GM12878 (cell line): Measurements from ENCODE around the gene SGK2. TPM values are rescaled to one million over a fixed set of nuclear protein-coding genes. Genes with fewer than 3 reads are reported as not detected.

Source experiments
- ATAC-seq: fragments of 200-7000 bp; cut with Tn5 transposase; 3 replicates; pipeline ENCODE4 v1.9.1; 2020; ENCODE audit warnings: mild to moderate bottlenecking, moderate library complexity
- BruUV-seq: library from RNA; stranded (reverse); fragments of 400-500 nt; replicated peaks from 2 replicates; lab custom pipeline; 2021; lab: Mats Ljungman, UMichigan
- CTCF ChIA-PET: fragments of 300-600 bp; sonication (Branson Sonifier 250); formaldehyde crosslinking; extraction: SDS; loops from one replicate; lab custom pipeline; 2021; ENCODE audit warnings: inconsistent platforms; lab: Yijun Ruan, JAX
- POLR2A ChIA-PET: fragments of 350-600 bp; formaldehyde crosslinking; extraction: SDS; loops from one replicate; lab custom pipeline; 2021; ENCODE audit warnings: inconsistent platforms; lab: Charles Lee
- RAD21 ChIA-PET: fragments of 300-600 bp; sonication (Branson Sonifier 250); formaldehyde crosslinking; loops from one replicate; lab custom pipeline; 2023; ENCODE audit warnings: antibody characterized with exemption; ENCODE audit not compliant: unreplicated experiment; lab: Charles Lee
- SMC1A ChIA-PET: fragments of 300-600 bp; sonication (Branson Sonifier 250); formaldehyde crosslinking; loops from one replicate; lab custom pipeline; 2023; ENCODE audit not compliant: unreplicated experiment, uncharacterized antibody; lab: Charles Lee
- DNase-seq: peaks from one replicate; pipeline ENCODE4 v3.0.0-alpha.2; 2011; ENCODE audit warnings: low read depth, low spot score
- FAIRE-seq: peaks from 3 replicates; lab custom pipeline; 2011; peaks lifted over from hg19 to GRCh38; lab: Jason Lieb, UNC
- H2AFZ ChIP-seq: 2 replicates; pipeline ENCODE4 v1.6.0; 2011; ENCODE audit warnings: low read depth, low read length, control low read depth; ENCODE audit not compliant: control insufficient read depth
- H3K27ac ChIP-seq: 2 replicates; pipeline ENCODE4 v1.5.1; 2011; ENCODE audit warnings: control low read depth; ENCODE audit not compliant: control insufficient read depth, insufficient read depth
- H3K27me3 ChIP-seq, 2 experiments: replicated peaks in 1 of 2; 2 replicates each; pipeline versions ENCODE4 v1.6.0 to v1.6.1; 2011; ENCODE audit warnings: low read length in 1 of 2; ENCODE audit not compliant: control insufficient read depth in 2 of 2, insufficient read depth in 2 of 2
- H3K36me3 ChIP-seq, 2 experiments: 2 replicates each; pipeline ENCODE4 v1.5.1; 2011; ENCODE audit warnings: low read length in 1 of 2; ENCODE audit not compliant: control insufficient read depth in 2 of 2, insufficient read depth in 2 of 2
- H3K4me1 ChIP-seq: 2 replicates; pipeline ENCODE4 v1.6.1; 2011; ENCODE audit warnings: mild to moderate bottlenecking, low read length, moderate library complexity, mixed read lengths; ENCODE audit not compliant: control insufficient read depth, insufficient read depth
- H3K4me2 ChIP-seq: 2 replicates; pipeline ENCODE4 v1.6.0; 2011; ENCODE audit warnings: control low read depth; ENCODE audit not compliant: control insufficient read depth, insufficient read depth
- H3K4me3 ChIP-seq: fragments of 200-600 bp; sonication (generic); 2 replicates; pipeline ENCODE4 v1.5.1; 2016
- H3K79me2 ChIP-seq: 2 replicates; pipeline ENCODE4 v1.6.0; 2011; ENCODE audit warnings: low read length; ENCODE audit not compliant: control insufficient read depth, insufficient read depth
- H3K9ac ChIP-seq: 2 replicates; pipeline ENCODE4 v1.8.0; 2011; ENCODE audit warnings: low read length, control low read depth, mixed read lengths; ENCODE audit not compliant: control insufficient read depth, insufficient read depth
- H3K9me3 ChIP-seq: replicated peaks from 3 replicates; pipeline ENCODE4 v1.5.1; 2011; ENCODE audit warnings: mild to moderate bottlenecking, low read length; ENCODE audit not compliant: control insufficient read depth, insufficient read depth
- H4K20me1 ChIP-seq: 2 replicates; pipeline ENCODE4 v1.6.0; 2011; ENCODE audit not compliant: control insufficient read depth, insufficient read depth
- BCLAF1 ChIP-seq: fragments of 450-650 bp; IDR thresholded peaks from 2 replicates; pipeline ENCODE4 v1.6.1; 2017; ENCODE audit warnings: antibody characterized with exemption, mild to moderate bottlenecking, moderate library complexity
- MYB ChIP-seq: fragments of 150-350 bp; IDR thresholded peaks from 2 replicates; pipeline ENCODE4 v1.6.1; 2014; ENCODE audit warnings: mild to moderate bottlenecking, low read depth, low read length, borderline replicate concordance
- SMAD1 ChIP-seq: fragments of 450-650 bp; IDR thresholded peaks from 2 replicates; pipeline ENCODE4 v1.6.1; 2018; ENCODE audit warnings: mild to moderate bottlenecking, low read depth; ENCODE audit not compliant: partially characterized antibody
- SREBF2 ChIP-seq: IDR thresholded peaks from 2 replicates; pipeline ENCODE4 v1.6.1; 2012; ENCODE audit warnings: mild to moderate bottlenecking, low read length
- ZSCAN29 ChIP-seq: fragments of 450-650 bp; IDR thresholded peaks from 2 replicates; pipeline ENCODE4 v1.6.1; 2017; ENCODE audit warnings: mild to moderate bottlenecking, moderate library complexity
- WGBS: methylation state at CpG from one replicate; pipeline ENCODE4 v1.1.6; 2016; ENCODE audit warnings: low lambda C conversion rate; ENCODE audit not compliant: insufficient replicate concordance, insufficient coverage; ENCODE audit errors: missing lambda C conversion rate; 5-methylcytosine and 5-hydroxymethylcytosine counted together
- in situ Hi-C: fragments of 300-500 bp; cut with MboI; formaldehyde crosslinking; loops from 9 replicates; pipeline ENCODE4 v1.14.3; 2018; ENCODE audit warnings: mixed read lengths
- intact Hi-C: fragments of 100-400 bp; cut with micrococcal nuclease; formaldehyde crosslinking; loops from one replicate; pipeline ENCODE4 v1.14.2; 2022; ENCODE audit not compliant: unreplicated experiment
- polyA plus RNA-seq, 11 experiments: library from polyadenylated mRNA; depleted of rRNA in 4 of 11; unstranded in 6 of 11; stranded (reverse) in 5 of 11; fragments of >200 nt; fragmentation: Nextera tagmentation in 4 of 11; fragmentation: Illumina TruSeq in 1 of 11; extraction: Ambion mirVana in 4 of 11; extraction: Trizol in 1 of 11; gene quantifications; 1 replicate in 1 of 11; 2 replicates in 10 of 11; pipeline versions ENCODE4 v1.2.1 to v1.2.3, GENCODE V29; 2011 to 2016; ENCODE audit warnings: inconsistent platforms in 2 of 11, missing spikeins in 2 of 11, low read depth in 1 of 11
- total RNA-seq, 4 experiments: library from RNA; depleted of rRNA in 3 of 4; stranded (reverse); fragments of >200 nt in 3 of 4; fragmentation: Illumina TruSeq in 1 of 4; extraction: Trizol in 1 of 4; gene quantifications; 2 replicates each; pipeline versions ENCODE4 v1.2.1 to v1.2.3, GENCODE V29; 2013 to 2021

The SGK2 gene
- total and polyA plus RNA-seq, 10 of the 15 experiments (the other 5 are each of a cell fraction or from before 2014, with no cell fraction given), result 0.04 to 0.96 (median 0.22) TPM; not detected in 3

GRCh38 chr20:43579861-43580793 lies 21.3 kb downstream of the SGK2 start:
- 16% methylated on average over 6 of the region's 7 CpGs for WGBS
- RAD21 ChIA-PET, result interaction anchor here (0.6 kb wide), 1 partner anchor 301 kb away, joined by 3 read pairs; no protein-coding TSS in a partner anchor
- no peaks in the 10 kb centered on the region for H3K79me2 ChIP-seq
- H3K27me3 ChIP-seq, result no peaks in the 10 kb centered on the region
- SMC1A ChIA-PET, result interaction anchor here (0.7 kb wide), 1 partner anchor 24 kb away, joined by 3 read pairs; no protein-coding TSS in a partner anchor
- H3K9me3 ChIP-seq, result no peaks in the 10 kb centered on the region
- CTCF ChIA-PET, result no interaction called here
- FAIRE-seq (no peak), ATAC-seq (no peak), DNase-seq (no peak)
- H3K36me3 ChIP-seq, result no peaks in the 10 kb centered on the region
- H4K20me1 ChIP-seq, result no peaks in the 10 kb centered on the region
- POLR2A ChIA-PET, result interaction anchor here (0.6 kb wide), 1 partner anchor 124 kb away, joined by 3 read pairs; no protein-coding TSS in a partner anchor
- BruUV-seq, result no TSS peak
- in situ Hi-C loops, result no loop called here
- H3K4me3 ChIP-seq, result no peak overlapping the region
- H3K27ac ChIP-seq, result no peak overlapping the region
- no peak overlapping the region for H3K4me2 ChIP-seq
- intact Hi-C loops, result no loop called here
- H3K4me1 ChIP-seq, result no peaks in the 10 kb centered on the region
- H3K9ac ChIP-seq, result no peak overlapping the region
- TF ChIP-seq SMAD1, result no peak
- no peak for TF ChIP-seq MYB
- no peak for TF ChIP-seq SREBF2
- no peak for TF ChIP-seq ZSCAN29
- TF ChIP-seq BCLAF1, result no peak
- H2AFZ ChIP-seq, result no peak overlapping the region
